GM12878 (cell line): ENCODE data around the gene UNC45A. TPM values are rescaled to one million over a fixed set of nuclear protein-coding genes. Genes with fewer than 3 reads are reported as not detected.
"Not testable (repeated sequence)": the region's sequence is repeated elsewhere in the genome, so short reads cannot be mapped to it uniquely, and the experiment has no call there.

ENCODE experiments used
- ATAC-seq: fragments of 200-7000 bp; cut with Tn5 transposase; 3 replicates; pipeline ENCODE4 v1.9.1; 2020; ENCODE audit warnings: mild to moderate bottlenecking, moderate library complexity
- BruUV-seq: library from RNA; stranded (reverse); fragments of 400-500 nt; replicated peaks from 2 replicates; lab custom pipeline; 2021; lab: Mats Ljungman, UMichigan
- CTCF ChIA-PET: fragments of 300-600 bp; sonication (Branson Sonifier 250); formaldehyde crosslinking; extraction: SDS; loops from one replicate; lab custom pipeline; 2021; ENCODE audit warnings: inconsistent platforms; lab: Yijun Ruan, JAX
- POLR2A ChIA-PET: fragments of 350-600 bp; formaldehyde crosslinking; extraction: SDS; loops from one replicate; lab custom pipeline; 2021; ENCODE audit warnings: inconsistent platforms; lab: Charles Lee
- RAD21 ChIA-PET: fragments of 300-600 bp; sonication (Branson Sonifier 250); formaldehyde crosslinking; loops from one replicate; lab custom pipeline; 2023; ENCODE audit warnings: antibody characterized with exemption; ENCODE audit not compliant: unreplicated experiment; lab: Charles Lee
- SMC1A ChIA-PET: fragments of 300-600 bp; sonication (Branson Sonifier 250); formaldehyde crosslinking; loops from one replicate; lab custom pipeline; 2023; ENCODE audit not compliant: unreplicated experiment, uncharacterized antibody; lab: Charles Lee
- DNase-seq: peaks from one replicate; pipeline ENCODE4 v3.0.0-alpha.2; 2011; ENCODE audit warnings: low read depth, low spot score
- FAIRE-seq: peaks from 3 replicates; lab custom pipeline; 2011; peaks lifted over from hg19 to GRCh38; lab: Jason Lieb, UNC
- H2AFZ ChIP-seq: 2 replicates; pipeline ENCODE4 v1.6.0; 2011; ENCODE audit warnings: low read depth, low read length, control low read depth; ENCODE audit not compliant: control insufficient read depth
- H3K27ac ChIP-seq: 2 replicates; pipeline ENCODE4 v1.5.1; 2011; ENCODE audit warnings: control low read depth; ENCODE audit not compliant: control insufficient read depth, insufficient read depth
- H3K27me3 ChIP-seq, 2 experiments: replicated peaks in 1 of 2; 2 replicates each; pipeline versions ENCODE4 v1.6.0 to v1.6.1; 2011; ENCODE audit warnings: low read length in 1 of 2; ENCODE audit not compliant: control insufficient read depth in 2 of 2, insufficient read depth in 2 of 2
- H3K36me3 ChIP-seq, 2 experiments: 2 replicates each; pipeline ENCODE4 v1.5.1; 2011; ENCODE audit warnings: low read length in 1 of 2; ENCODE audit not compliant: control insufficient read depth in 2 of 2, insufficient read depth in 2 of 2
- H3K4me1 ChIP-seq: 2 replicates; pipeline ENCODE4 v1.6.1; 2011; ENCODE audit warnings: mild to moderate bottlenecking, low read length, moderate library complexity, mixed read lengths; ENCODE audit not compliant: control insufficient read depth, insufficient read depth
- H3K4me2 ChIP-seq: 2 replicates; pipeline ENCODE4 v1.6.0; 2011; ENCODE audit warnings: control low read depth; ENCODE audit not compliant: control insufficient read depth, insufficient read depth
- H3K4me3 ChIP-seq: fragments of 200-600 bp; sonication (generic); 2 replicates; pipeline ENCODE4 v1.5.1; 2016
- H3K79me2 ChIP-seq: 2 replicates; pipeline ENCODE4 v1.6.0; 2011; ENCODE audit warnings: low read length; ENCODE audit not compliant: control insufficient read depth, insufficient read depth
- H3K9ac ChIP-seq: 2 replicates; pipeline ENCODE4 v1.8.0; 2011; ENCODE audit warnings: low read length, control low read depth, mixed read lengths; ENCODE audit not compliant: control insufficient read depth, insufficient read depth
- H3K9me3 ChIP-seq: replicated peaks from 3 replicates; pipeline ENCODE4 v1.5.1; 2011; ENCODE audit warnings: mild to moderate bottlenecking, low read length; ENCODE audit not compliant: control insufficient read depth, insufficient read depth
- H4K20me1 ChIP-seq: 2 replicates; pipeline ENCODE4 v1.6.0; 2011; ENCODE audit not compliant: control insufficient read depth, insufficient read depth
- BMI1 ChIP-seq: fragments of 450-650 bp; IDR thresholded peaks from 2 replicates; pipeline ENCODE4 v1.6.1; 2016; ENCODE audit warnings: mild to moderate bottlenecking, moderate library complexity, borderline replicate concordance
- CREM ChIP-seq: IDR thresholded peaks from 2 replicates; pipeline ENCODE4 v1.6.1; 2014; ENCODE audit warnings: antibody characterized with exemption, low read depth
- MEF2A ChIP-seq: IDR thresholded peaks from 2 replicates; pipeline ENCODE4 v1.6.1; 2011; ENCODE audit warnings: low read depth, mild to moderate bottlenecking, low read length, moderate library complexity; ENCODE audit not compliant: insufficient read depth
- NR2C1 ChIP-seq: fragments of 450-650 bp; IDR thresholded peaks from 2 replicates; pipeline ENCODE4 v1.6.1; 2017; ENCODE audit warnings: antibody characterized with exemption, mild to moderate bottlenecking, moderate library complexity
- NR2F1 ChIP-seq: fragments of 450-650 bp; conservative IDR thresholded peaks from 2 replicates; pipeline ENCODE4 v1.6.1; 2017; ENCODE audit warnings: mild to moderate bottlenecking
- RAD21 ChIP-seq: IDR thresholded peaks from 2 replicates; pipeline ENCODE4 v1.6.1; 2011; ENCODE audit warnings: mild to moderate bottlenecking, low read depth, low read length, moderate library complexity; ENCODE audit not compliant: insufficient read depth
- RELB ChIP-seq: fragments of 450-650 bp; IDR thresholded peaks from 2 replicates; pipeline ENCODE4 v1.6.1; 2017; ENCODE audit warnings: low read depth, mild to moderate bottlenecking, moderate library complexity
- WRNIP1 ChIP-seq: IDR thresholded peaks from 2 replicates; pipeline ENCODE4 v1.6.1; 2011; ENCODE audit warnings: low read depth, low read length, improper control_type of control experiment, borderline replicate concordance
- WGBS: methylation state at CpG from one replicate; pipeline ENCODE4 v1.1.6; 2016; ENCODE audit warnings: low lambda C conversion rate; ENCODE audit not compliant: insufficient replicate concordance, insufficient coverage; ENCODE audit errors: missing lambda C conversion rate; 5-methylcytosine and 5-hydroxymethylcytosine counted together
- in situ Hi-C: fragments of 300-500 bp; cut with MboI; formaldehyde crosslinking; loops from 9 replicates; pipeline ENCODE4 v1.14.3; 2018; ENCODE audit warnings: mixed read lengths
- intact Hi-C: fragments of 100-400 bp; cut with micrococcal nuclease; formaldehyde crosslinking; loops from one replicate; pipeline ENCODE4 v1.14.2; 2022; ENCODE audit not compliant: unreplicated experiment
- polyA plus RNA-seq, 11 experiments: library from polyadenylated mRNA; depleted of rRNA in 4 of 11; unstranded in 6 of 11; stranded (reverse) in 5 of 11; fragments of >200 nt; fragmentation: Nextera tagmentation in 4 of 11; fragmentation: Illumina TruSeq in 1 of 11; extraction: Ambion mirVana in 4 of 11; extraction: Trizol in 1 of 11; gene quantifications; 1 replicate in 1 of 11; 2 replicates in 10 of 11; pipeline versions ENCODE4 v1.2.1 to v1.2.3, GENCODE V29; 2011 to 2016; ENCODE audit warnings: inconsistent platforms in 2 of 11, missing spikeins in 2 of 11, low read depth in 1 of 11
- total RNA-seq, 4 experiments: library from RNA; depleted of rRNA in 3 of 4; stranded (reverse); fragments of >200 nt in 3 of 4; fragmentation: Illumina TruSeq in 1 of 4; extraction: Trizol in 1 of 4; gene quantifications; 2 replicates each; pipeline versions ENCODE4 v1.2.1 to v1.2.3, GENCODE V29; 2013 to 2021
- TF ChIP-seq, protein P1 (sequence below): IDR thresholded peaks from 2 replicates; pipeline ENCODE4 v1.6.1; 2012; ENCODE audit warnings: low read depth, low read length, improper control_type of control experiment

The UNC45A gene
- total and polyA plus RNA-seq, 10 of the 15 experiments (the other 5 are each of a cell fraction or from before 2014, with no cell fraction given): 10.3 to 57.8 (median 40.5) TPM

- TF ChIP-seq MEF2A (0 out of 2 replicates have a peak, but pooled peaks have one; percentile 25), NR2F1 (peak; percentile 93), RAD21 (no peak), WRNIP1 (0 out of 2 replicates have a peak, but pooled peaks have one; percentile 80), BMI1 (no peak), NR2C1 (peak; percentile 44), RELB (peak; percentile 64; the same call in 1 of the 2 replicates), CREM (peak; percentile 63; the same call in 1 of the 2 replicates)
- TF ChIP-seq, protein P1, sequence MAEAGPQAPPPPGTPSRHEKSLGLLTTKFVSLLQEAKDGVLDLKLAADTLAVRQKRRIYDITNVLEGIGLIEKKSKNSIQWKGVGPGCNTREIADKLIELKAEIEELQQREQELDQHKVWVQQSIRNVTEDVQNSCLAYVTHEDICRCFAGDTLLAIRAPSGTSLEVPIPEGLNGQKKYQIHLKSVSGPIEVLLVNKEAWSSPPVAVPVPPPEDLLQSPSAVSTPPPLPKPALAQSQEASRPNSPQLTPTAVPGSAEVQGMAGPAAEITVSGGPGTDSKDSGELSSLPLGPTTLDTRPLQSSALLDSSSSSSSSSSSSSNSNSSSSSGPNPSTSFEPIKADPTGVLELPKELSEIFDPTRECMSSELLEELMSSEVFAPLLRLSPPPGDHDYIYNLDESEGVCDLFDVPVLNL: no peak
Observed at GRCh38 chr15:90924375-90924774, 10.7 kb upstream of the UNC45A start (continued).

GRCh38 chr15:90926766-90927165 lies 8.3 kb upstream of the UNC45A start:
- H3K27me3 ChIP-seq, DNase-seq, H3K36me3 ChIP-seq, H3K4me2 ChIP-seq, H2AFZ ChIP-seq, H3K9ac ChIP-seq, BruUV-seq, RAD21 ChIA-PET, intact Hi-C loops, FAIRE-seq, H4K20me1 ChIP-seq, H3K4me3 ChIP-seq, H3K27ac ChIP-seq, ATAC-seq, in situ Hi-C loops, H3K9me3 ChIP-seq: not testable (repeated sequence)
- SMC1A ChIA-PET: interaction anchor here (0.9 kb wide), 1 partner anchor 232 kb away, joined by 3 read pairs; no protein-coding TSS in a partner anchor
- POLR2A ChIA-PET: interaction anchor here (4.6 kb wide), 1 partner anchor 24 kb away, joined by 42 read pairs; the partner anchor contains the start of gene MAN2A2
- WGBS: 93% methylated on average over 10 of the region's 10 CpGs
- CTCF ChIA-PET: interaction anchor here (1.0 to 18.1 kb wide), 3 partner anchors 6 to 40 kb away, joined by 3 to 480 read pairs (median 68); partner anchors contain the start of genes HDDC3, MAN2A2 and UNC45A
- Histone ChIP-seq H3K4me1 (peaks cover 41% of the 10 kb centered on the region), H3K79me2 (peaks cover 16% of the 10 kb centered on the region)

DNA sequence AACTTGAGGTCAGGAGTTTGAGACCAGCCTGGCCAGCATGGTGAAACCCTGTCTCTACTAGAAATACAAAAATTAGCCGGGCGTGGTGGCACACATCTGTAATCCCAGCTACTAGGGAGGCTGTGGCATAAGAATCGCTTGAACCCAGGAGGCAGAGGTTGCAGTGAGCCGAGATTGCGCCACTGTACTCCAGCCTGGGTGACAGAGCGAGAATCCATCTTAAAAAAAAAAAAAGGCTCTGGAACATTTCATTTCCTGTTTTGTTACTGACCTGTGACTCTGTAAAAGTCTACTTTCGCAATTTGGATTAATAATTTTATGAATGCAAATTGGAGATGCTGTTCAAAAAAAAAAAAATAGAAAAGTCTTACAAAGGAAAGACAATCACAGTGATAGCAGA lies 7.0 kb upstream of the UNC45A start:
- ChIA-PET CTCF (interaction anchor here (7.6 to 18.1 kb wide), 2 partner anchors 28 to 43 kb away, joined by 104 to 480 read pairs; partner anchors contain the start of genes FES and MAN2A2), RAD21 (interaction anchor here (0.9 to 5.3 kb wide), 2 partner anchors 32 to 98 kb away, joined by 3 to 58 read pairs; no protein-coding TSS in a partner anchor), POLR2A (interaction anchor here (0.7 kb wide), 2 partner anchors 94 to 458 kb away, joined by 3 to 4 read pairs; partner anchors contain the start of gene VPS33B), SMC1A (interaction anchor here (0.9 to 9.2 kb wide), 3 partner anchors 28 to 138 kb away, joined by 3 to 225 read pairs (median 3); partner anchors contain the start of gene MAN2A2)
- H2AFZ ChIP-seq, H3K9me3 ChIP-seq, DNase-seq, BruUV-seq, in situ Hi-C loops, H3K27ac ChIP-seq, H4K20me1 ChIP-seq, H3K9ac ChIP-seq, intact Hi-C loops, H3K27me3 ChIP-seq, ATAC-seq, H3K4me3 ChIP-seq, FAIRE-seq, H3K36me3 ChIP-seq, H3K4me2 ChIP-seq: not testable (repeated sequence)
- Histone ChIP-seq H3K4me1 (peaks cover 35% of the 10 kb centered on the region), H3K79me2 (peaks cover 18% of the 10 kb centered on the region)
- WGBS: 98% methylated on average over 7 of the region's 7 CpGs
